Endothelial cell (in vitro differentiated cells): ENCODE results near the gene PRR3. TPM values are rescaled to one million over a fixed set of nuclear protein-coding genes. Genes with fewer than 3 reads are reported as not detected.

ENCODE experiments used
- DNase-seq: peaks from one replicate; pipeline ENCODE4 v3.0.0; 2021; ENCODE audit warnings: low spot score
- H3K27ac Mint-ChIP-seq: one replicate; pipeline ENCODE4 v1.8.0; 2021; ENCODE audit warnings: mixed read lengths, inconsistent platforms; ENCODE audit not compliant: unreplicated experiment
- H3K27me3 Mint-ChIP-seq: one replicate; pipeline ENCODE4 v1.8.0; 2021; ENCODE audit warnings: mild to moderate bottlenecking, moderate library complexity, mixed read lengths, inconsistent platforms; ENCODE audit not compliant: unreplicated experiment
- H3K36me3 Mint-ChIP-seq: one replicate; pipeline ENCODE4 v1.8.0; 2021; ENCODE audit warnings: mild to moderate bottlenecking, low read depth, mixed read lengths, inconsistent platforms; ENCODE audit not compliant: unreplicated experiment
- H3K4me1 Mint-ChIP-seq: one replicate; pipeline ENCODE4 v1.8.0; 2021; ENCODE audit warnings: mild to moderate bottlenecking, mixed read lengths, inconsistent platforms; ENCODE audit not compliant: unreplicated experiment
- H3K4me3 Mint-ChIP-seq: one replicate; pipeline ENCODE4 v1.8.0; 2021; ENCODE audit warnings: mild to moderate bottlenecking, mixed read lengths, inconsistent platforms; ENCODE audit not compliant: unreplicated experiment
- H3K9me3 Mint-ChIP-seq: one replicate; pipeline ENCODE4 v1.8.0; 2021; ENCODE audit warnings: mixed read lengths, inconsistent platforms; ENCODE audit not compliant: unreplicated experiment
- total RNA-seq: library from RNA; stranded (reverse); fragmentation: NEBNext Ultra II Directional; extraction: Animal tissue kit (Norgen Biotek cat#: 25700); gene quantifications from one replicate; pipeline ENCODE4 v1.2.1, GENCODE V29; 2021; ENCODE audit not compliant: unreplicated experiment
- TF ChIP-seq, protein P1 (sequence below): fragments of 200-600 bp; sonication (generic); IDR thresholded peaks from one replicate; pipeline ENCODE4 v1.5.0; 2021; ENCODE audit warnings: antibody characterized with exemption; ENCODE audit not compliant: unreplicated experiment

PRR3 gene
- total RNA-seq, 1 donor from 2014 or later = 12.6 TPM

- Mint-ChIP-seq H3K27ac (peak overlapping the region; percentile 45), H3K4me3 (peak overlapping the region; percentile 74), H3K9me3 (no peaks in the 10 kb centered on the region), H3K4me1 (peaks cover 22% of the 10 kb centered on the region), H3K27me3 (peaks cover 10% of the 10 kb centered on the region), H3K36me3 (peaks cover 53% of the 10 kb centered on the region)
- TF ChIP-seq, protein P1, sequence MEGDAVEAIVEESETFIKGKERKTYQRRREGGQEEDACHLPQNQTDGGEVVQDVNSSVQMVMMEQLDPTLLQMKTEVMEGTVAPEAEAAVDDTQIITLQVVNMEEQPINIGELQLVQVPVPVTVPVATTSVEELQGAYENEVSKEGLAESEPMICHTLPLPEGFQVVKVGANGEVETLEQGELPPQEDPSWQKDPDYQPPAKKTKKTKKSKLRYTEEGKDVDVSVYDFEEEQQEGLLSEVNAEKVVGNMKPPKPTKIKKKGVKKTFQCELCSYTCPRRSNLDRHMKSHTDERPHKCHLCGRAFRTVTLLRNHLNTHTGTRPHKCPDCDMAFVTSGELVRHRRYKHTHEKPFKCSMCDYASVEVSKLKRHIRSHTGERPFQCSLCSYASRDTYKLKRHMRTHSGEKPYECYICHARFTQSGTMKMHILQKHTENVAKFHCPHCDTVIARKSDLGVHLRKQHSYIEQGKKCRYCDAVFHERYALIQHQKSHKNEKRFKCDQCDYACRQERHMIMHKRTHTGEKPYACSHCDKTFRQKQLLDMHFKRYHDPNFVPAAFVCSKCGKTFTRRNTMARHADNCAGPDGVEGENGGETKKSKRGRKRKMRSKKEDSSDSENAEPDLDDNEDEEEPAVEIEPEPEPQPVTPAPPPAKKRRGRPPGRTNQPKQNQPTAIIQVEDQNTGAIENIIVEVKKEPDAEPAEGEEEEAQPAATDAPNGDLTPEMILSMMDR = no peak
- DNase-seq = no peak
Measured at GRCh38 chr6:30578051-30578450, 21.0 kb downstream of the PRR3 start.

DNA sequence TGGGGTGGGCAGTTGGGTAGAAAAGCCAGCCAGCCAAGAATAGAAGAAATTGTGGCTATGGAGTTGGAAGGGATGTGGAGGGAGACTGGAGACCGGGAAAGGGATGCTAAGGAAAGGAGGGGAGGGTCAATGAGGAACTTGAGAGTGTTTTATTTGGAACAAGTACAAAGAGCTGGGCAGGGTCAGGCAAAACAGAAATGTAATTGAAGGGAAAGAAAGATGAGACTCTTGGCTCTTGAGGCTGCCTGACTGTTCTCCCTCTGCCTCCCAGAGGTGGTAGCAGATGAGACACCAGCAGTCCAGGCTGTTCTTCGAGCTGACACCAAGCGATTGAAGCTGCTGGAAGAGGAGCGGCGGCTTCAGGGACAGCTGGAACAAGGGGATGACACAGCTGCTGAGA is 26.8 kb downstream of the PRR3 start:
- H3K27ac Mint-ChIP-seq = no peak overlapping the region
- TF ChIP-seq, protein P1 = no peak

DNA sequence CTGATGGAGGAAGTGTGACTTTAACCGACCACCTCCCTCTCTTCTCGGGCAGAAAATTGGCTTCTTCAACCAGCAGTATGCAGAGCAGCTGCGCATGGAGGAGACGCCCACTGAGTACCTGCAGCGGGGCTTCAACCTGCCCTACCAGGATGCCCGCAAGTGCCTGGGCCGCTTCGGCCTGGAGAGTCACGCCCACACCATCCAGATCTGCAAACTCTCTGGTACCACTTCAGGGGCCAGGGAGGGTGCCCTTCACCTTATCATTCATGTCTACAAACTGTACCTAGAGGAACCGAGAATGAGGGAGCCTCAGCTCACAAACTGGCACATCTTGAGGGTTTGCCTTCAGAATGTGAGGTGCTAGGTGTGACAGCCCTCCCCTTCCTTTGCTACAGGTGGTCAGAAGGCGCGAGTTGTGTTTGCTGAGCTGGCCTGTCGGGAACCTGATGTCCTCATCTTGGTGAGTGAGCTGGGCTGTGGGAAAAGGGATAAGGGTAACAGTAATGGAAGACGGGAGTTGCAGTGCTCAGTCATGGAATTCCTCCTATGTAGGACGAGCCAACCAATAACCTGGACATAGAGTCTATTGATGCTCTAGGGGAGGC is 32.8 kb downstream of the PRR3 start:
- peaks cover 54% of the 10 kb centered on the region for H3K36me3 Mint-ChIP-seq
- no peak for DNase-seq
- no peak overlapping the region for H3K27ac Mint-ChIP-seq
- peaks cover 20% of the 10 kb centered on the region for H3K4me1 Mint-ChIP-seq
- H3K9me3 Mint-ChIP-seq = no peaks in the 10 kb centered on the region
- H3K27me3 Mint-ChIP-seq = peaks cover 9% of the 10 kb centered on the region
- peak overlapping the region; percentile 15 for H3K4me3 Mint-ChIP-seq
- TF ChIP-seq, protein P1 = no peak

More for the DNA sequence above, 26.8 kb downstream of the PRR3 start:
- Mint-ChIP-seq H3K4me3 (peak overlapping the region; percentile 70), H3K4me1 (peaks cover 24% of the 10 kb centered on the region), H3K9me3 (no peaks in the 10 kb centered on the region), H3K27me3 (no peaks in the 10 kb centered on the region), H3K36me3 (peaks cover 65% of the 10 kb centered on the region)
- no peak for DNase-seq

GRCh38 chr6:30590509-30590908 is 33.4 kb downstream of the PRR3 start:
- TF ChIP-seq, protein P1 = no peak
- Mint-ChIP-seq H3K9me3 (no peaks in the 10 kb centered on the region), H3K27me3 (peaks cover 9% of the 10 kb centered on the region), H3K4me1 (peaks cover 15% of the 10 kb centered on the region), H3K36me3 (peaks cover 48% of the 10 kb centered on the region), H3K4me3 (peak overlapping the region; percentile 68), H3K27ac (no peak overlapping the region)
- no peak for DNase-seq

DNA sequence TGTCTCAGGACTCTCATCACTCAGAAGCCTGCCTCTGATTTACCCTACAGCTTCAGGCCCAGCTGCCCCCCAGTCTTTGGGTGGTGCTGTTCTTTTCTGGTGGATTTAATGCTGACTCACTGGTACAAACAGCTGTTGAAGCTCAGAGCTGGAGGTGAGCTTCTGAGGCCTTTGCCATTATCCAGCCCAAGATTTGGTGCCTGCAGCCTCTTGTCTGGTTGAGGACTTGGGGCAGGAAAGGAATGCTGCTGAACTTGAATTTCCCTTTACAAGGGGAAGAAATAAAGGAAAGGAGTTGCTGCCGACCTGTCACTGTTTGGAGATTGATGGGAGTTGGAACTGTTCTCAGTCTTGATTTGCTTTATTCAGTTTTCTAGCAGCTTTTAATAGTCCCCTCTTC is 33.9 kb downstream of the PRR3 start:
- Mint-ChIP-seq H3K36me3 (peaks cover 47% of the 10 kb centered on the region), H3K27ac (no peak overlapping the region), H3K4me3 (no peak overlapping the region), H3K27me3 (peaks cover 9% of the 10 kb centered on the region), H3K4me1 (peaks cover 13% of the 10 kb centered on the region), H3K9me3 (no peaks in the 10 kb centered on the region)
- DNase-seq = no peak
- TF ChIP-seq, protein P1 = no peak
